A673 (cell line): Measurements from ENCODE around the gene CDH23.

Experiments
- EZH2 ChIP-seq: fragments of 200-600 bp; sonication (generic); IDR thresholded peaks from 2 replicates; pipeline ENCODE4 v1.6.1; 2017; ENCODE audit warnings: borderline replicate concordance, low read depth, mild to moderate bottlenecking, mixed read lengths, antibody characterized with exemption, low read length; ENCODE audit not compliant: poor library complexity, severe bottlenecking
- TF ChIP-seq, protein P1 (sequence below): fragments of 300-800, 200-600 bp; sonication (generic); conservative IDR thresholded peaks from 2 replicates; pipeline ENCODE4 v1.5.1; 2017; ENCODE audit warnings: low read depth, mild to moderate bottlenecking, antibody characterized with exemption, low read length, moderate library complexity, mixed read lengths

DNA sequence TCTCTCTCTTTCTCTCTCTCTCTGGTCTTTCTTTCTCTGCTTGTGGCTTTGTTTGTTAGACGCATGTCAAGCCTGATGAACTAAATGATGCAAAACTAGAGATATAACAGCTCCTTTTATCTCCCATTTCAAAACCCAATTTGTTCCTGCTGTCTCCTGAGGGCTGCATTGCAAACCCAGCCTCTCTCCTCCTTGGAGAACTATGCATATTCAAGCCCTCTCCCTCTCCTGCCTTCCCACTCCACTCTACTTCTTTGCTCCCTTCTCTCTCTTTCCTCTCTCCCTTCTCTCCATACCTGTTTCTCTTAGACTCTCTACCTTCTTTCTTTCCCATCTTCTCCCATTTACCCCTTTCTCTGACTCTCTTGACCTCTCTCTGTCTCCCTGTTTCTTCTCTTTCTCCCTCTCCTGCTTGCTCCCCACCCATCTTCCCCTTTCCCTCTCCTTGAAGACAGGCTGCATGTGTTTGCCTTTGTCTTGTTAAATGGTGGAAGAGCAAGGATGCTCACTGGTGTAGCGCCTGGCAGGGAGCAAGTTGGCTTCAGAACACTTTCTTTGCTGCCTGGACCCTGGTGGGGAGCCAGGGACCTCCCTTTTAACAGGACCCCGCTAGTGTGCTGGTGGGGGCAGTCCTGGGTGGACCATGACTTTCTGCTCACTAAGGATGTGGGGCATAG lies 142.9 kb downstream of the CDH23 start:
- TF ChIP-seq, protein P1, sequence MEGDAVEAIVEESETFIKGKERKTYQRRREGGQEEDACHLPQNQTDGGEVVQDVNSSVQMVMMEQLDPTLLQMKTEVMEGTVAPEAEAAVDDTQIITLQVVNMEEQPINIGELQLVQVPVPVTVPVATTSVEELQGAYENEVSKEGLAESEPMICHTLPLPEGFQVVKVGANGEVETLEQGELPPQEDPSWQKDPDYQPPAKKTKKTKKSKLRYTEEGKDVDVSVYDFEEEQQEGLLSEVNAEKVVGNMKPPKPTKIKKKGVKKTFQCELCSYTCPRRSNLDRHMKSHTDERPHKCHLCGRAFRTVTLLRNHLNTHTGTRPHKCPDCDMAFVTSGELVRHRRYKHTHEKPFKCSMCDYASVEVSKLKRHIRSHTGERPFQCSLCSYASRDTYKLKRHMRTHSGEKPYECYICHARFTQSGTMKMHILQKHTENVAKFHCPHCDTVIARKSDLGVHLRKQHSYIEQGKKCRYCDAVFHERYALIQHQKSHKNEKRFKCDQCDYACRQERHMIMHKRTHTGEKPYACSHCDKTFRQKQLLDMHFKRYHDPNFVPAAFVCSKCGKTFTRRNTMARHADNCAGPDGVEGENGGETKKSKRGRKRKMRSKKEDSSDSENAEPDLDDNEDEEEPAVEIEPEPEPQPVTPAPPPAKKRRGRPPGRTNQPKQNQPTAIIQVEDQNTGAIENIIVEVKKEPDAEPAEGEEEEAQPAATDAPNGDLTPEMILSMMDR, result no peak
- TF ChIP-seq EZH2, result no peak
